Astrocyte (in vitro differentiated cells and primary cell): ENCODE results near the gene ANK3. TPM values are rescaled to one million over a fixed set of nuclear protein-coding genes. Genes with fewer than 3 reads are reported as not detected.

ENCODE experiments used
- DNase-seq: peaks from one replicate; pipeline ENCODE4 v3.0.0-alpha.2; 2010; ENCODE audit warnings: low read depth
- FAIRE-seq: peaks from 2 replicates; lab custom pipeline; 2011; peaks lifted over from hg19 to GRCh38; lab: Jason Lieb, UNC
- H2AFZ ChIP-seq: 2 replicates; pipeline ENCODE4 v1.6.0; 2012; ENCODE audit warnings: low read depth, low read length, inconsistent platforms
- H3K27ac ChIP-seq: 2 replicates; pipeline ENCODE4 v1.5.1; 2011; ENCODE audit warnings: low read depth, low read length, inconsistent platforms
- H3K27me3 ChIP-seq: 2 replicates; pipeline ENCODE4 v1.6.0; 2011; ENCODE audit warnings: low read length, inconsistent platforms; ENCODE audit not compliant: insufficient read depth
- H3K36me3 ChIP-seq: 2 replicates; pipeline ENCODE4 v1.5.1; 2011; ENCODE audit warnings: low read length, inconsistent platforms; ENCODE audit not compliant: insufficient read depth
- H3K4me1 ChIP-seq: 2 replicates; pipeline ENCODE4 v1.5.1; 2011; ENCODE audit warnings: low read length, inconsistent platforms; ENCODE audit not compliant: insufficient read depth
- H3K4me2 ChIP-seq: 2 replicates; pipeline ENCODE4 v1.6.0; 2012; ENCODE audit warnings: low read length, inconsistent platforms
- H3K4me3 ChIP-seq: 2 replicates; pipeline ENCODE4 v1.5.1; 2011; ENCODE audit warnings: low read depth, mild to moderate bottlenecking, low read length, inconsistent platforms; ENCODE audit not compliant: insufficient read depth
- H3K79me2 ChIP-seq: 2 replicates; pipeline ENCODE4 v1.6.0; 2012; ENCODE audit warnings: mild to moderate bottlenecking, low read length, inconsistent platforms; ENCODE audit not compliant: insufficient read depth
- H3K9ac ChIP-seq: 2 replicates; pipeline ENCODE4 v1.6.0; 2012; ENCODE audit warnings: mild to moderate bottlenecking, low read length, inconsistent platforms
- H3K9me3 ChIP-seq: 2 replicates; pipeline ENCODE4 v1.5.1; 2012; ENCODE audit warnings: low read depth, mild to moderate bottlenecking, low read length, inconsistent platforms; ENCODE audit not compliant: insufficient read depth
- H4K20me1 ChIP-seq: 2 replicates; pipeline ENCODE4 v1.6.0; 2012; ENCODE audit warnings: low read length, inconsistent platforms; ENCODE audit not compliant: insufficient read depth
- H3K27ac Mint-ChIP-seq: one replicate; pipeline ENCODE4 v1.8.0; 2021; ENCODE audit warnings: mild to moderate bottlenecking, mixed read lengths; ENCODE audit not compliant: unreplicated experiment
- H3K27me3 Mint-ChIP-seq: one replicate; pipeline ENCODE4 v1.8.0; 2021; ENCODE audit warnings: low read depth, mixed read lengths; ENCODE audit not compliant: unreplicated experiment
- H3K36me3 Mint-ChIP-seq: one replicate; pipeline ENCODE4 v1.8.0; 2021; ENCODE audit warnings: low read depth, mixed read lengths; ENCODE audit not compliant: unreplicated experiment
- H3K4me1 Mint-ChIP-seq: one replicate; pipeline ENCODE4 v1.8.0; 2021; ENCODE audit warnings: low read depth, mixed read lengths; ENCODE audit not compliant: unreplicated experiment
- H3K4me3 Mint-ChIP-seq: one replicate; pipeline ENCODE4 v1.8.0; 2021; ENCODE audit warnings: mild to moderate bottlenecking, moderate library complexity, mixed read lengths; ENCODE audit not compliant: unreplicated experiment
- H3K9me3 Mint-ChIP-seq: one replicate; pipeline ENCODE4 v1.8.0; 2021; ENCODE audit warnings: mild to moderate bottlenecking, mixed read lengths; ENCODE audit not compliant: unreplicated experiment
- EZH2 ChIP-seq: IDR thresholded peaks from 2 replicates; pipeline ENCODE4 v1.6.1; 2012; ENCODE audit warnings: mild to moderate bottlenecking, low read length, inconsistent platforms; ENCODE audit not compliant: insufficient read depth
- total RNA-seq: library from RNA; stranded (reverse); gene quantifications from 2 replicates; pipeline ENCODE4 v1.2.1, GENCODE V29; 2021
- TF ChIP-seq, protein P1 (sequence below): IDR thresholded peaks from 2 replicates; pipeline ENCODE4 v1.5.1; 2011; ENCODE audit warnings: low read depth, mild to moderate bottlenecking, inconsistent platforms, low read length, moderate library complexity; ENCODE audit not compliant: insufficient read depth

The ANK3 gene
- total RNA-seq, 1 donor from 2014 or later: 21.1 TPM

DNA sequence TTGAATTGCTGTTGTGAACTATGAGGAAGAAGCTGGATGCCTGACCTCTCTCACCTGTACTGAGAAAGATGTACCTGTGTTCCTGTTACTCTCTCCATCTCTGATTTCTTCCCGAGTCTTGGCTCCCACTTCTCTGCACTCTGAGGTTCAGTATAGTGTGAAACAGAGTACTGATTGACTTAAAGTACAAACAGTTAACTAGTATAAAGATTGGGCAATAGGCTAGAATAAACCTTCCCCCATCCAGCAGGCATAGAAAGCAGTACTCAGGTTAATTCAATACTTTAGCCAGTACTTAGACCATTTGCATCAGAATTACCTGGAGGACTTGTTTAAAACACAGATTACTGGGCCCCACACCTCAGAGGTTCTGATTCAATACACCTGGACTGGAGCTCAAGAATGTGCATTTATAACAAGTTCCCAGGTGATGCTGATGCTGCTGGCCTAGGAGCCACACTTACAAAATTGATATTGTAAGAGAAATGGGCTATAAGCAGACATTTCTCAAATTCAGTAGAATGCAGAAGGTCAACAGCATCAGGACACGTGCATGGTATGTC lies 51.6 kb downstream of the ANK3 start:
- Histone ChIP-seq H3K9ac (no peak overlapping the region), H3K4me1 (no peaks in the 10 kb centered on the region), H3K4me2 (no peak overlapping the region), H3K4me3 (no peak overlapping the region), H4K20me1 (no peaks in the 10 kb centered on the region), H3K27me3 (no peaks in the 10 kb centered on the region), H3K27ac (no peak overlapping the region), H3K9me3 (no peaks in the 10 kb centered on the region), H3K79me2 (no peaks in the 10 kb centered on the region), H3K36me3 (no peaks in the 10 kb centered on the region), H2AFZ (no peak overlapping the region)
- peaks cover 11% of the 10 kb centered on the region for H3K4me1 Mint-ChIP-seq
- no peak overlapping the region for H3K27ac Mint-ChIP-seq
- H3K9me3 Mint-ChIP-seq: no peaks in the 10 kb centered on the region
- H3K36me3 Mint-ChIP-seq: no peaks in the 10 kb centered on the region
- no peak overlapping the region for H3K4me3 Mint-ChIP-seq
- TF ChIP-seq EZH2: no peak
- TF ChIP-seq, protein P1, sequence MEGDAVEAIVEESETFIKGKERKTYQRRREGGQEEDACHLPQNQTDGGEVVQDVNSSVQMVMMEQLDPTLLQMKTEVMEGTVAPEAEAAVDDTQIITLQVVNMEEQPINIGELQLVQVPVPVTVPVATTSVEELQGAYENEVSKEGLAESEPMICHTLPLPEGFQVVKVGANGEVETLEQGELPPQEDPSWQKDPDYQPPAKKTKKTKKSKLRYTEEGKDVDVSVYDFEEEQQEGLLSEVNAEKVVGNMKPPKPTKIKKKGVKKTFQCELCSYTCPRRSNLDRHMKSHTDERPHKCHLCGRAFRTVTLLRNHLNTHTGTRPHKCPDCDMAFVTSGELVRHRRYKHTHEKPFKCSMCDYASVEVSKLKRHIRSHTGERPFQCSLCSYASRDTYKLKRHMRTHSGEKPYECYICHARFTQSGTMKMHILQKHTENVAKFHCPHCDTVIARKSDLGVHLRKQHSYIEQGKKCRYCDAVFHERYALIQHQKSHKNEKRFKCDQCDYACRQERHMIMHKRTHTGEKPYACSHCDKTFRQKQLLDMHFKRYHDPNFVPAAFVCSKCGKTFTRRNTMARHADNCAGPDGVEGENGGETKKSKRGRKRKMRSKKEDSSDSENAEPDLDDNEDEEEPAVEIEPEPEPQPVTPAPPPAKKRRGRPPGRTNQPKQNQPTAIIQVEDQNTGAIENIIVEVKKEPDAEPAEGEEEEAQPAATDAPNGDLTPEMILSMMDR: no peak
- H3K27me3 Mint-ChIP-seq: no peaks in the 10 kb centered on the region
- DNase-seq: no peak
- no peak for FAIRE-seq

DNA sequence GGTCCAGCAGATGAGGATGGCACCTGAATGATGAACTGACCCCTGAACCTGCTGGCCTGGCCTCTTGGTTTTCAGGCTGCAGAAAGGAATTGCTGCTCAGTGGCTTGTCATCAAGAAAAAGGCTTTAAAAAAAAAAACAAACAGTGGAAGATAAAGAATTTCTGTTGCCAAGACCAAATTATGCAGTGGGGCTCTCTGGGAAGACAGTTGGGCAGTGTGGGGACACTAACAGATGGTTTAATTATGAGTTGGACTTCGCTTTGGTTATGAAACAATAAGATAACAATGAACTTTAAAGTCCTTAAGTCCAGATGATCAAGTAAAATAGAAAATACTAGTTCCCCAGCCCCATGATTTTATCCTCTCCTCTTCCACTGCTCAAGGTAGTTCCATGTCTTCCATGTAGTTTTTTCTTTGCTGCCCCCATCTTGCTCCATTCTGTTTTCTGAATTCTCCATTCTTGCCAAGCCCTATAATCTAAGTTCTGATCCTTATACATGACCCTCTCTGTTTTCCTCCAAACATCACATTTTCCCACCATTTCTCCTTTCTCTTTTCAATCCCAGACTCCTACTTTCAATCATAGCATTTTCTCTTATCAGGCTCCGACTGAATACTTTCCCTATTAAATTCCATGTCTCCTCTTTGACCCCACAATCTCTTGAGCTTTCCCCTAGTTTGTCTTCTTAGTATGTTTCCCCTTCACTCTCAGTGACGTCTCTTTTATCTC lies 52.6 kb downstream of the ANK3 start:
- H3K27ac ChIP-seq: no peak overlapping the region
- no peak overlapping the region for H3K4me2 ChIP-seq
- DNase-seq (no peak), FAIRE-seq (no peak)
- TF ChIP-seq, protein P1: no peak
- no peak for TF ChIP-seq EZH2
- H3K9ac ChIP-seq: no peak overlapping the region
- Mint-ChIP-seq H3K27me3 (no peaks in the 10 kb centered on the region), H3K27ac (no peak overlapping the region), H3K36me3 (no peaks in the 10 kb centered on the region), H3K4me1 (peaks cover 11% of the 10 kb centered on the region), H3K4me3 (no peak overlapping the region), H3K9me3 (no peaks in the 10 kb centered on the region)
- H3K36me3 ChIP-seq: no peaks in the 10 kb centered on the region
- no peak overlapping the region for H2AFZ ChIP-seq
- H4K20me1 ChIP-seq: no peaks in the 10 kb centered on the region
- H3K79me2 ChIP-seq: no peaks in the 10 kb centered on the region
- H3K9me3 ChIP-seq: no peaks in the 10 kb centered on the region
- no peak overlapping the region for H3K4me3 ChIP-seq
- no peaks in the 10 kb centered on the region for H3K4me1 ChIP-seq
- no peaks in the 10 kb centered on the region for H3K27me3 ChIP-seq

DNA sequence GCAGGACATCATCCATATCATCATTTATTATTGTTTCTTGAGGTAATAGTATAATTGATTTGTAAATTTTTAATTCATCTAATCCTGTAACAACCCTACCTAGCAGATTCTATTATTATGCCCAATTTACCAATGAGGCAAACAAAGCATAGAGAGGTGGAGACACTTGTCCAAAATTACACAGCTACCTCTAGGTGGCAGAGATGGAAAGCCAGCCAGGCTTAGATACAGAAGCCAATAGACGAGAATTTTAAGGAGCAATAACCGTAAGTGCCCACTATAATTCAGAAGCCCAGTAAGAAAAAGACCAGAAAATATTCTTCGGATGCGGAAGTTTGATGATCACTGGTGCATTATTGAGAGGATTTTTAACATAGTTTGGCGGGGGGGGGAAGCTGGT lies 54.0 kb downstream of the ANK3 start:
- Histone ChIP-seq H3K79me2 (no peaks in the 10 kb centered on the region), H3K4me2 (no peak overlapping the region), H3K27me3 (no peaks in the 10 kb centered on the region), H3K27ac (no peak overlapping the region), H3K9me3 (no peaks in the 10 kb centered on the region), H3K9ac (no peak overlapping the region), H2AFZ (no peak overlapping the region), H3K36me3 (no peaks in the 10 kb centered on the region), H3K4me1 (no peaks in the 10 kb centered on the region), H4K20me1 (no peaks in the 10 kb centered on the region), H3K4me3 (no peak overlapping the region)
- DNase-seq: no peak
- TF ChIP-seq, protein P1: no peak
- TF ChIP-seq EZH2: no peak
- Mint-ChIP-seq H3K4me3 (no peak overlapping the region), H3K4me1 (peaks cover 11% of the 10 kb centered on the region), H3K36me3 (no peaks in the 10 kb centered on the region), H3K27ac (no peak overlapping the region), H3K27me3 (no peaks in the 10 kb centered on the region), H3K9me3 (no peaks in the 10 kb centered on the region)
- FAIRE-seq: no peak
